T-cell (primary cell): ENCODE measurements around the gene CEACAM4. TPM values are rescaled to one million over a fixed set of nuclear protein-coding genes. Genes with fewer than 3 reads are reported as not detected.
A peak's percentile ranks its signal among the peaks of the same experiment; 100 is the strongest.

Experiments
- ATAC-seq, 4 experiments: fragments of 200-7000 bp in 3 of 4; fragments of 150-1000 bp in 1 of 4; cut with Tn5 transposase; replicated peaks in 1 of 4; 1 replicate in 3 of 4; 2 replicates in 1 of 4; pipeline ENCODE4 v1.10.0; 2021; ENCODE audit warnings: moderate library complexity in 3 of 4, mild to moderate bottlenecking in 2 of 4, moderate number of reproducible peaks in 1 of 4
- CTCF ChIA-PET, 2 donors: fragments of 300-600 bp; sonication (Branson Sonifier 250); formaldehyde crosslinking; loops; one replicate each; lab custom pipeline; 2022; ENCODE audit warnings: antibody characterized with exemption in 2 of 2; lab: Charles Lee
- POLR2A ChIA-PET, 2 donors: fragments of 300-600 bp; sonication (Branson Sonifier 250); formaldehyde crosslinking; loops; one replicate each; lab custom pipeline; 2022; ENCODE audit warnings: antibody characterized with exemption in 2 of 2; lab: Charles Lee
- DNase-seq, 35 experiments: peaks; one replicate each; pipeline versions ENCODE4 v3.0.0 to v3.0.0-alpha.2; 2013 to 2023
- H3K27ac ChIP-seq: one replicate; pipeline ENCODE4 v1.5.1; 2013; ENCODE audit warnings: low read length
- H3K27me3 ChIP-seq, 2 experiments: replicated peaks in 1 of 2; 1 replicate in 1 of 2; 2 replicates in 1 of 2; pipeline versions ENCODE4 v1.6.1 to v1.7.0; 2013; ENCODE audit warnings: low read length in 1 of 2, mixed read lengths in 1 of 2; ENCODE audit not compliant: control insufficient read depth in 2 of 2, insufficient read depth in 2 of 2; ENCODE audit errors: extremely low read depth in 1 of 2
- H3K36me3 ChIP-seq, 2 donors: 1 replicate in 1 of 2; 2 replicates in 1 of 2; pipeline versions ENCODE4 v1.6.1 to v1.7.0; 2013; ENCODE audit warnings: low read length in 1 of 2; ENCODE audit not compliant: control insufficient read depth in 2 of 2, insufficient read depth in 1 of 2; ENCODE audit errors: extremely low read depth in 1 of 2
- H3K4me1 ChIP-seq, 2 experiments: 1 replicate in 1 of 2; 2 replicates in 1 of 2; pipeline versions ENCODE4 v1.6.1 to v1.7.0; 2013; ENCODE audit warnings: low read length in 2 of 2, mixed read lengths in 1 of 2; ENCODE audit not compliant: insufficient read depth in 2 of 2, control insufficient read depth in 1 of 2; ENCODE audit errors: extremely low read depth in 1 of 2
- H3K4me3 ChIP-seq, 2 donors: 1 replicate in 1 of 2; 2 replicates in 1 of 2; pipeline versions ENCODE4 v1.5.1 to v1.7.0; 2013; ENCODE audit warnings: mild to moderate bottlenecking in 2 of 2, low read length in 1 of 2, moderate library complexity in 1 of 2; ENCODE audit not compliant: control insufficient read depth in 1 of 2; ENCODE audit errors: extremely low read depth in 1 of 2
- H3K9me3 ChIP-seq: 2 replicates; pipeline ENCODE4 v1.7.0; 2013
- H3K27ac Mint-ChIP-seq, 2 donors: one replicate each; pipeline ENCODE4 v1.8.0; 2020 to 2021; ENCODE audit warnings: mild to moderate bottlenecking in 2 of 2, mixed read lengths in 2 of 2
- H3K27me3 Mint-ChIP-seq, 2 donors: one replicate each; pipeline ENCODE4 v1.8.0; 2021 to 2022; ENCODE audit warnings: mixed read lengths in 2 of 2
- H3K36me3 Mint-ChIP-seq: one replicate; pipeline ENCODE4 v1.8.0; 2021; ENCODE audit warnings: mixed read lengths
- H3K4me1 Mint-ChIP-seq, 3 donors: one replicate each; pipeline ENCODE4 v1.8.0; 2020 to 2022; ENCODE audit warnings: mixed read lengths in 3 of 3, mild to moderate bottlenecking in 1 of 3
- H3K4me3 Mint-ChIP-seq, 3 donors: one replicate each; pipeline ENCODE4 v1.8.0; 2020 to 2022; ENCODE audit warnings: mild to moderate bottlenecking in 3 of 3, mixed read lengths in 3 of 3, moderate library complexity in 3 of 3
- H3K9me3 Mint-ChIP-seq, 3 donors: one replicate each; pipeline ENCODE4 v1.8.0; 2020 to 2022; ENCODE audit warnings: mixed read lengths in 3 of 3
- WGBS: methylation state at CpG from one replicate; pipeline ENCODE4 v1.1.5; 2013; ENCODE audit warnings: missing lambda C conversion rate; ENCODE audit not compliant: insufficient coverage; 5-methylcytosine and 5-hydroxymethylcytosine counted together
- total RNA-seq, 35 experiments: library from RNA in 6 of 35; stranded (reverse) in 6 of 35; fragments of 120-200 nt in 1 of 35; gene quantifications; one replicate each; pipeline versions ENCODE4 v1.2.1 to v1.2.4 and lab custom pipeline; 2013 to 2026

Gene CEACAM4
- total RNA-seq, 5 donors from 2014 or later (not counting 1 experiment from before 2014, with no cell fraction given) = 0.46 to 1.0 (median 0.68) TPM; not detected in 1

DNA sequence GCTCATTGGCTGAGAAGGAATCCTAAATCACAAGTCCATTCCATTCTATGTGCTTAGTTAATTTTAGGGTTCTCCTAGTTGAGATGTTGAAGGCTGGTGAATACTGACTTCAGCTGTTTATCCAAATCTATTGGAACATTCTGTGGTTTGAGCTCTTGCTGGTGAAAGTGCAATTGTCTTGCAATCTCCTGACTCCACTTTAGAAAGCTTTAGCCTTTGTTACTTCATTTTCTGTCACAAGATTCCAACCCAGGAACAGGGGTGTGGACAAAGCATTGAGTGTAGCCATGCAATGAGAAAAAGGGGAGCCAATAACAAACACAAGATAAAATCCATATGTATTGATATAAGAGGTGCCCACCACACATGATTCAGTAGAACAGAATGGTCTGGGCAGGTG is 35.9 kb downstream of the CEACAM4 start:
- Histone ChIP-seq H3K9me3 (no peaks in the 10 kb centered on the region), H3K36me3 (peaks cover 6 to 10% of the 10 kb centered on the region in 2 donors), H3K4me3 (no peak overlapping the region), H3K4me1 (no peaks in the 10 kb centered on the region), H3K27ac (no peak overlapping the region), H3K27me3 (peaks cover 0 to 6% of the 10 kb centered on the region in 2 experiments)
- Mint-ChIP-seq H3K4me3 (no peak overlapping the region), H3K36me3 (no peaks in the 10 kb centered on the region), H3K27ac (no peak overlapping the region), H3K27me3 (peaks cover 4 to 20% of the 10 kb centered on the region in 2 donors), H3K4me1 (peaks cover 6 to 23% (median 10%) of the 10 kb centered on the region in 3 donors), H3K9me3 (no peaks in the 10 kb centered on the region)
- DNase-seq = no peak
- no peak for ATAC-seq
- ChIA-PET POLR2A (no interaction called here), CTCF (no interaction called here)

DNA sequence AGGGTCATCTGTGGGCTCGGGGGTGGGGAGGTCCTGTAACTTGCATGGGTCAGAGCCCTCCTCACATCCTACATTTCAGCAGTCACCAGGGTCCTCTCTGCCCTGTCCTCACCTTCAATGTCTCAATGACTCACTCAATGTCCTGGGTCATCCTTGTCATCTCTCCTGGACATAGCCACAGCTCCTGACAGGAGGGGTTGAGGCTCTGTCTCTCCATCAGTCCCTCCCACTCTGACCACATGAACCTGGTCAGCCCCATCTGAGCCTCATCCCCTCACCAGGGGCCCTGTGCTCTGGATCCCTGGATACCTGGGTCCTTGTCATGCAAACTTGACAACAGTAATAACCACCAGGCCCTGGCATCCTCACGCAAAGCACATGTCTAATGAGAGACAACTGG is 37.5 kb downstream of the CEACAM4 start:
- H3K36me3 Mint-ChIP-seq = peaks cover 14% of the 10 kb centered on the region
- peaks cover 14 to 25% of the 10 kb centered on the region in 2 donors for H3K36me3 ChIP-seq
- H3K27ac ChIP-seq = no peak overlapping the region
- WGBS = 100% methylated on average over 1 of the region's 2 CpGs
- DNase-seq (no peak), ATAC-seq (no peak)
- CTCF ChIA-PET = no interaction called here
- no peaks in the 10 kb centered on the region for H3K4me1 ChIP-seq
- POLR2A ChIA-PET = no interaction called here
- peaks cover under 1 to 16% of the 10 kb centered on the region in 2 donors for H3K27me3 Mint-ChIP-seq
- peaks cover 0 to 6% of the 10 kb centered on the region in 2 experiments for H3K27me3 ChIP-seq
- H3K9me3 Mint-ChIP-seq = no peaks in the 10 kb centered on the region
- H3K9me3 ChIP-seq = no peaks in the 10 kb centered on the region
- H3K4me1 Mint-ChIP-seq = peaks cover 0 to 13% (median under 1%) of the 10 kb centered on the region in 3 donors
- no peak overlapping the region for H3K27ac Mint-ChIP-seq
- H3K4me3 Mint-ChIP-seq = no peak overlapping the region
- H3K4me3 ChIP-seq = no peak overlapping the region

DNA sequence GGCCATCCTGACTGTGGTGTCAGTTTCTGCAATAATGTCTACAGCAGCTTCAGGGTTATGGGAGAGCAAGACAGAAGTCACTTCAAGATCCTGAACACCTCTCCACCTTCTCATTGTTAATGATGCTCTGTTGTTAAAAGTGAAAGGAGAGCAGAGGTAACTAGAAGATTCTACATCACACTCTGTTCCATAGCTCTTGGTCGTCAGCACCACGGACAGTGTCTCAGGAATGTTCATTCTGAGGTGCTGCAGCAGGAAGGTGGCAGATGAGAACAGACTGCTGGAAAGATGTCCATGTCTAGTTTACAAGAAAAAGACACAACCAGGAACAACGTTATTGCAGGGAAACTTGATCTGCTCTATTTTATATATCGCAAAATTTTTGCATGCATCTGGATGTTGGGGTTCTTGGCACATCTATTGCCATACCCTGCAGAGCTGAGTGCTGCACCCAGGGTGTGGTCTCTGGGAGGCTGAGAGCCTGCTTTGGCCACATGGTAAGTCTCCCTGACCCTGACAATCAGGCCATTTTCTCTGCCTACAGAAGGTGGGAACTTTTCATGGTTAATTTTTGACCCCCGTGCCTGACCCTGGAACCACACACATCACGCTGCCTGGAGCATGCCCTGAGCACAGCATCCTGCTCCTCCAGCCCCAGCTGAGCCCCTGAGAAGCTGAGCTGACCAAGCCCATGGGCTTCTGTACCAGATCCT is 38.2 kb downstream of the CEACAM4 start:
- ATAC-seq (no peak), DNase-seq (peak in 5 of 35 experiments; percentile 11 to 41 (median 14))
- H3K4me1 ChIP-seq = no peaks in the 10 kb centered on the region
- H3K4me1 Mint-ChIP-seq = peaks cover 0 to 13% (median 0%) of the 10 kb centered on the region in 3 donors
- H3K4me3 Mint-ChIP-seq = no peak overlapping the region
- no peak overlapping the region for H3K27ac ChIP-seq
- no peaks in the 10 kb centered on the region for H3K9me3 ChIP-seq
- peak overlapping the region in 1 of 2 donors; percentile 3 for H3K27ac Mint-ChIP-seq
- WGBS = 72% methylated on average over 3 of the region's 6 CpGs
- peaks cover 22% of the 10 kb centered on the region for H3K36me3 Mint-ChIP-seq
- peaks cover 0 to 16% of the 10 kb centered on the region in 2 donors for H3K27me3 Mint-ChIP-seq
- no peaks in the 10 kb centered on the region for H3K9me3 Mint-ChIP-seq
- peaks cover 14 to 32% of the 10 kb centered on the region in 2 donors for H3K36me3 ChIP-seq
- POLR2A ChIA-PET = no interaction called here
- no peak overlapping the region for H3K4me3 ChIP-seq
- CTCF ChIA-PET = no interaction called here
- H3K27me3 ChIP-seq = peaks cover 0 to 6% of the 10 kb centered on the region in 2 experiments

DNA sequence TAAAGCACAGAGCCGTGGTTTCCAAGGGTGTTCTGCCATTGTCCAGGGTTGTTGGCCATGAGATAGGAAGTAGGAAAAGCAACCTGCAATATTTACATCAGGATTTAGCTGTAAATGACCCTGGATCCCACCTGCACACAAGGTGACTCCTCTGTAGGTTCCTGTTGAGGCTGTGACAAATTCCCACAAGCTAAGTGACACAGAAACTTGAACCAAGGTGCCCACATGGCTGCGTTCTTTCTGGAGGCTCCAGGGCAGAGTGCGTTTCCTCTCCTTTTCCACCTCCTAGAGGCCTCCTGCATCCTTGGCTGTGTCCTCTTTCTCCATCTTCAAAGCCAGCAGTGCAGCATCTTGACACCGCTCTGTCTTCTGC is 39.0 kb downstream of the CEACAM4 start:
- WGBS = 100% methylated on average over 2 of the region's 4 CpGs
- Mint-ChIP-seq H3K4me3 (no peak overlapping the region), H3K36me3 (peaks cover 30% of the 10 kb centered on the region), H3K27ac (no peak overlapping the region), H3K27me3 (peaks cover 0 to 8% of the 10 kb centered on the region in 2 donors), H3K9me3 (peaks cover 0 to 5% (median 2%) of the 10 kb centered on the region in 3 donors), H3K4me1 (peaks cover 0 to 13% (median 0%) of the 10 kb centered on the region in 3 donors)
- no peak overlapping the region for H3K4me3 ChIP-seq
- ChIA-PET CTCF (no interaction called here), POLR2A (no interaction called here)
- peaks cover 14 to 37% of the 10 kb centered on the region in 2 donors for H3K36me3 ChIP-seq
- no peak for ATAC-seq
- no peaks in the 10 kb centered on the region for H3K9me3 ChIP-seq
- H3K27ac ChIP-seq = no peak overlapping the region
- no peaks in the 10 kb centered on the region for H3K4me1 ChIP-seq
- DNase-seq = no peak
- peaks cover 0 to 6% of the 10 kb centered on the region in 2 experiments for H3K27me3 ChIP-seq

- H3K4me1 Mint-ChIP-seq = peaks cover 0 to 13% (median 0%) of the 10 kb centered on the region in 3 donors
- DNase-seq (no peak), ATAC-seq (no peak)
- Histone ChIP-seq H3K27me3 (peaks cover 0 to 6% of the 10 kb centered on the region in 2 experiments), H3K4me1 (no peaks in the 10 kb centered on the region), H3K4me3 (no peak overlapping the region), H3K9me3 (no peaks in the 10 kb centered on the region), H3K27ac (no peak overlapping the region), H3K36me3 (peaks cover 14 to 41% of the 10 kb centered on the region in 2 donors)
- ChIA-PET POLR2A (no interaction called here), CTCF (no interaction called here)
- H3K9me3 Mint-ChIP-seq = peaks cover 0 to 6% (median 6%) of the 10 kb centered on the region in 3 donors
- H3K4me3 Mint-ChIP-seq = no peak overlapping the region
- peaks cover 36% of the 10 kb centered on the region for H3K36me3 Mint-ChIP-seq
- no peak overlapping the region for H3K27ac Mint-ChIP-seq
- WGBS = 81% methylated on average over 3 of the region's 9 CpGs
- H3K27me3 Mint-ChIP-seq = peaks cover 0 to 6% of the 10 kb centered on the region in 2 donors
These were observed 39.6 kb downstream of the CEACAM4 start for GRCh38 chr19:41587101-41587837.

DNA sequence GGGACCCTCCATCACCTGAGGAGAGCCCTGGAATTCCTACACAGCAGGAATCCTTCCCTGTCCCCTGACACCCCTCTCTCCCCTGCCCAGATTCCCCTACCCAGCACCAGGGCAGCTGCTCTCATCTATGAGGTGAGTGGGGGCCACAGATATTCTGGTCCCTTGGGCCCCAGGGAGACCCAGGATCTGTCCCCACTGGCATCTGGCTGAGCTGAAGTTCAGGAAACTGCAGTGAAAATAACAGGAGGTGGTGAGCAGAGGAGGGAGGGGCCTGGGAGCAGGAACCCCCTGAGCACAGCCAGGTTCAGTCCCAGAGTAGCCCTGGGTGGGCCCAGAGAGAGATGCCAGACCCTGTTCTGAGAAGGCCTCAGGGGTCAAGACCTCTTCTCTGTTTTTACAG is 40.8 kb downstream of the CEACAM4 start:
- H3K27me3 ChIP-seq = no peaks in the 10 kb centered on the region
- Mint-ChIP-seq H3K4me3 (no peak overlapping the region), H3K36me3 (peaks cover 48% of the 10 kb centered on the region), H3K27ac (no peak overlapping the region), H3K9me3 (peaks cover 4 to 14% (median 10%) of the 10 kb centered on the region in 3 donors), H3K27me3 (peaks cover 0 to 4% of the 10 kb centered on the region in 2 donors), H3K4me1 (peaks cover 0 to 13% (median 0%) of the 10 kb centered on the region in 3 donors)
- H3K9me3 ChIP-seq = no peaks in the 10 kb centered on the region
- no peak overlapping the region for H3K4me3 ChIP-seq
- no peaks in the 10 kb centered on the region for H3K4me1 ChIP-seq
- H3K27ac ChIP-seq = no peak overlapping the region
- ChIA-PET POLR2A (no interaction called here), CTCF (no interaction called here)
- H3K36me3 ChIP-seq = peaks cover 14 to 53% of the 10 kb centered on the region in 2 donors
- no peak for DNase-seq
- ATAC-seq = no peak
